ENCODE data around the gene TNFRSF4.

The TNFRSF4 gene

DNA sequence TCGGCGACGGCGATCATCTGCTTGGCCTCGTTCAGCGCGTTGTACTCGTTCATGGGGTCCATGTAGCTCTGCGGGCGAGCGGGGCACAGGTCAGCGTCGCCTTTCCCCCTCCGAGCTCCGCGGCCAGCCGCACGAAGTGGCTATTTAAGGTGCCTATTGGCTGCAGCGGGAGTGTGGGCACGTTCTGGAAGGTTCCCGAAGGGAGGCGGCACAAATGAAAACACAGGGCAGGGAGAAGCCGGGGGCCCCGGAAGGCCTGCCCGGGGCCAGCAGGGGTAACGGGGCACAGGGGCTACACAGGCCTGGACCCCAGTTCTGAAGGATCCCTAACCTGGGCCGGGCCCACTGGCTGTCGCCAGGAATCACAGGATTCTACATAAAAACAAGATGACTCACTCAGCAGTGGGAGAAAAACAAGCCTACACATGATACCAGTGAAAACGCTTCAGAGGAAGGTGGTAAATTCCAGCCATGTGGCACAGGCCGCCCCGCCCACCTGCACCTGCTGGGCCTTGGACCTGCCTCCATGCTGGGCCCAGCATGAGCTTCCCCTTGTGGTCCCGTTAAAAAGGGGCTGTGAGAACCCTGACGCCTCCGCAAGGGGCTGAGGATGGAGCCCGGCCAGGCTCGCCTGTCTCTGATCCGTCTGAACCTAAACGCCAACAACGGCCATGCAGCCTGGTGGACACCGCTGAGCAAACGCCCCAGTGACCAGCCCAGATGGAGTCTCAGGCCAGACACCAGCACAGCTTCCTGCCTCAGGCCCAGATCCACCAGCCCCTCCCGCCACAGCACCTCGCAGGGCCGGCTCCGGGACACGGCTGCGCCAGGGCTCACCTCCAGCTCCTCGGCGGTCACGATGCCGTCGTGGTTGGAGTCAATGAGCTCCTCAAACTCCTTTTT lies 3.9 kb upstream of the TNFRSF4 start:
- DNase-seq (ENCODE audit: low read depth, low spot score) = no peak

DNA sequence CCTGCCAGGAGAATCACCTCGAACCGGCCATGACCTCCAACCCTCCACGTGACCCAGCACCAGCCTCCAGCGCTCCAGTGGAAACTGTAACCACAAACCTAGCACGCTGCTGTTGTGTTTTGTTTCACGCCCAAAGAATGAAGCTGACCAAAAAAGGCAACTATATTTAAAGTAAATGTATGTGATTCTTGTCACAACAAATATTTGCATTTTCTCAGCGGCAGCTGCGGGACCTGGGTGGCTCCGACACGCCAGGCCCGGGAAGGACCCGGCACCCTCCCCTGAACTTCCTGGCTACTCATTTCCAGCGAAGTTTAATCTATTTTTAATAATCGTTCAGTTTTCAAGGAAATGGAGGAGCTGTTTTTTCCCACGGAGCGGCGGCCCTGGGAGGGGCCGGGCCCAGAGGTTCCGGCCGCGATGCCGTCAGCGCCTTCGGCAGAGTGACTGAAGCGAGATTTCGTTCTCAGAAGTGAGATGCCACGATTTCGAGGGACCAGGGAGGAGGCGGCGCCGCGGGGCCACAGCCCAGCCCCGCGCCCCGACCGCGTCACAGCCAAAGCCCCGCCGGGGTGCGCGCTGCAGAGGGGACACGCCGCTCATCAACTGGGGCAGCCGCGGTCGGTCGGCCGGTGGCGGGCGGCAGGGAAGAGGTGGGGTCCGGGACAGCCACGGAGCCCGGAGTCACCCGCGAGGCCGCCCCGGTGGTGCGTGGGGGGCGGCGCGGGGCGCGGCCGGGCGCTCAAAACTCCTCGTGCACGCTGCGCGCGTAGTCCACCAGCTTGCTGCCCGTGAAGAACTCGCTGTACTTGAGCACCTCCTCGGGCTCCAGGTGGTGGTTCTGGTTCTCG lies 3.0 kb upstream of the TNFRSF4 start:
- no peak for DNase-seq (ENCODE audit: low read depth, low spot score)

DNA sequence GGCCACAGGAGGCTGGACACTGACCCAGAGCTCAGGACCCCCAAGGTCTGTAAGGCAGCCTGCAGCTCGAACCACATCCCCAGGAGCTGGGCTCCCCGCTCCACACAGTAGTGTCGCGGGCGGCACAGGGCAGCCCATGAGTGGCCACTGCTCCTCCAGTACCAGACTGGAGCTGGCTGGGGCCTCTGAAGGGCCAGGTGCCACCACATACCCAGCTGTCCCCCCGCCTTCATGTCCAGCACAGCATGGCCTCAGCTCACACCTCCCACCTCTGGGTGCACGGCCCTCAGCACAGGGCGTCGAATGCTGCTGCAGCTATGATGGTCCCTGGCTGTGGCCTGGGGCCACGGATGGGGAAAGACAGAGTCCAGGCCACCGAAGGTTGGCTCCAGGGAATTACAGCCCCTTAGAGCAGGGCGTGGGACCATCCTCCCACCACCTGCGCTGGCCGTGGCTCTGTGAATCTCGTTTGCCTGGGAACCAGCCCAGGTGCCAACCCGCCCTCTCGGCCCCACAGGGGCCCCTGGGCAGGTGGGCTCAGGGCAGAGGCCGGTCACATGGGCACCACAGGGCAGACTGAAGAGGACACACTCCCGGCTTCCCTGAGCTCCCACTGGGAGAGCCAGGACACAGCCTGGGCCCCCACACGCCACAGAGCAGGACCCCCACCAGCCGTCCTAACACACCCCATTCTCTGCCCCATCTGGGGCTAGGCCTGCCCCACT lies 2.1 kb upstream of the TNFRSF4 start:
- no peak for DNase-seq (ENCODE audit: low read depth, low spot score)

DNA sequence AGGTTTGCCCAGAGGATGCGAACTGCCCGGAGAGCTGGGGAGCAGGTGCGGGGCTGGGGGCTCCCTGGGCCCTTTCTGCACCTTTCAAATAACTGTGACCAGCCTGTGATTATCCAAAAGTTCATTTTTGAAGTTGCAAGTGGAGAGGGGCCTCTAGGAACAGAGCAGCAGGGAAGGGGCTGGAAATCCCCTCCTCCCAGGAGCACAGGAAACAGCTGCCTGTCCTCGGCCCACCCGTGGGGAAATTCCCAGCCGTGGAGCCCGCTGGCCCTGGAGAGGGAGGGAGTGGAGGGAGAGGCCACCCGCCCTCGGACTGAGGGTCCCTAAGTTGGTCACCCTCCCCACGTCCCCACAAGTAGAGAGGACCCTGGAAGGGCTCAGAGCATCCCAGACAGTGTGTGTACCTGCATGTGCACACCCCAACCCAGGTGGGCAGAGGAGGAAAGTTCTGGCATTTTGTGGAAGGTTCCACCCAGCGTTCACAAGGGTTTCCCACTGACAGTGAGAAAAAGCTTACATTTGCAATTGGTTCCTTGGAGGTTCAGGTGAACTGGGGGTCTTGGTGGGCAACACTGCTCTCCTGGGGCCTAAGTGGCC lies 1.2 kb upstream of the TNFRSF4 start:
- no peak for DNase-seq (ENCODE audit: low read depth, low spot score)

DNA sequence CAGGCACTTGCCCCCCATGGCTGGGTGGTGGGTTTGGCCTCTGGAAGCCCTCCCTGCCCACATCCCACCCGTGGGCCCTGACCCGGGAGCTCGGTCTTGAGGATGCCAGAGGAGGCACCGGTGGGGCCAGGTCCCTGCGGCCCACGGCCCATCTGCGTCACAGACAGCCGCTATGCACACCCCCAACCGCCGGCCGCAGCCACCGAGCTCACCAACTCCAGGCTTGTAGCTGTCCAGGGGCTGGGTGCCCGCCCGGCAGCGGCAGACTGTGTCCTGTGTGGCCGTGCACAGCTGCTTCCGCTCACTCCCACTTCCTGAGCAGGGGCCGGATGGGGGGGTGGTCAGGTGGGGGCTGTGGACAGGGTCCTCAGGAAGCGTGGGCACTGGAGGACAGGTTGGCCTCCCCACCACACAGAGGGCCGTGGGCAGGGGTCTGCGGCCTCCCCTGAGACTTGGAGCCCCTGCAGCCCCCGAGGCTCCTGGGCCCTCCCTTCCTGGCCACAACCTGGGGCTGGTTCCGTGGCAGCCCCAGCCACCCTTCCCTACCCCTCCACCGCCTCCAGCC lies 1.1 kb downstream of the TNFRSF4 start:
- no peak for DNase-seq (ENCODE audit: low read depth, low spot score)

DNA sequence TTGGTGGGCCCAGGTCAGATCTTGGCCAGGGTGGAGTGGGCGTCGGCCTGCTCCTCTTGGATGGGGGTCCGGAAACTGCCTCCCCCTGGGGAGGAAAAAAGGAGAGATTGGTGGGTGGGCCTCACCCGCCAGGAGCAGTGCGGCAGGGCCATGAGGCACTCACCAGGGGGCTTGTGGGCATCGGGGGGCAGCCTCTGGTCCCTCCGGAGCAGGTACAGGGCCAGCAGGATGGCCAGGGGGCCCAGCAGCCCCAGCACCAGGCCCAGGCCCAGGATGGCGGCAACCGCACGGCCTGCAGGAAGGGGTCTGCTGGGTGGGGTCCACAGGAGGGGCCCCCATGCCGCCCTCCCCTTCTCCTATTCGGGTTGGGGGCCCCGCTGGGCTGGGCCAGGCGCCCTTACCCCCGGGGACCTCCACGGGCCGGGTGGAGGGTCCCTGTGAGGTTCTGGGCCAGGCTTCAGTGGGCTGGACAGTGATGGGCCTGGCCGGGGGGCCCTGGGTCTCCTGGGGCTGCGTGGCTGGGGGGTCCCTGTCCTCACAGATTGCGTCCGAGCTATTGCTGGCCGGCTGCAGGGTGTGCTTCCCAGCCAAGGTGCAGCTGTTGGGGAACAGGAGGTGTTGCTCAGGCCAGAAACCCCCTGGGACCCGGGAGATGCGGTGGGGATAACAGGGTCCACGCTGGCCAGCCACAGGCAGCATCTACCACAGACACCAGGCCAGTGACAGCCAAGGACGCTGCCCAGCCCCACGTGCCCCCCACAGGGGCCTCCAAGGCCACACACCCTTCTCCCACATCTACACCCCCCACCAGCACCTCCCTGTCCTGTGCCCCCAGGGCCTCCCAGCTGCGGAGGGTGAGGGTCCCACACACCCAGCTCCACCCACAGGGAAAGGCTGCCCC lies 2.2 kb downstream of the TNFRSF4 start:
- DNase-seq (ENCODE audit: low read depth, low spot score) = no peak

DNA sequence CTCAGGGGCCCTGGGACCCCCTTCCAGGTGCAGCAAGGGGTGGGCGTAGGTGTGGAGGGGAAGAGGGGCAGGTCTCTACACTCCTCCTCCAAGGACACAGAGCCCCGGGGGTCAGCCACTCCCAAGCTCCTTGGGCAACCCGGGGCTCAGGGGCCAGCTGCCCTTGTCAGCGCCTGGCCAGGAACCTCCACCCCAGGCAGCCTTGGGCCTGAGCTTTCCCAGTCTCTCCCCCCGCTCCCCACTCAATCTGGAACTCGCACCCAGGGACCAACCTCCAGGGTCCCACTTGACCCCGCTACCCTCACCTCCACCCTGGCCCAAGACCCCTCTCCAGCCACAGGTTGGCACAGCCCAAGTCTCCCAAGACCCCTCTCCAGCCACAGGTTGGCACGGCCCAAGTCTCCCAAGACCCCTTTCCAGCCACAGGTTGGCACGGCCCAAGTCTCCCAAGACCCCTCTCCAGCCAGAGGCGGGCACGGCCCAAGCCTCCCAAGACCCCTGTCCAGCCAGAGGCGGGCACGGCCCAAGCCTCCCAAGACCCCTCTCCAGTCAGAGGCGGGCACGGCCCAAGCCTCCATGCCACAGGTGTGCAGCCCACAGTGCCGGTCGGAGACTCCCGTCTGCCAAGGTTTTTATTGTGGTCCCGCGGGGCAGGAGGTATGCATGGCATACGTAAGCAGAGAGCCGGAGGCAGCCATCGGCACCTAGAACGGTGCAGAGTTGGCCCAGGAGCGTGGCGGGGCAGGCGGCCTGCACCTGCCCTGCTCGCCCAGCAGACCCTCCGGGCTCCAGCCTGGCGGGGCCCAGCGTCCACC lies 3.0 kb downstream of the TNFRSF4 start:
- DNase-seq (ENCODE audit: low read depth, low spot score) = no peak

DNA sequence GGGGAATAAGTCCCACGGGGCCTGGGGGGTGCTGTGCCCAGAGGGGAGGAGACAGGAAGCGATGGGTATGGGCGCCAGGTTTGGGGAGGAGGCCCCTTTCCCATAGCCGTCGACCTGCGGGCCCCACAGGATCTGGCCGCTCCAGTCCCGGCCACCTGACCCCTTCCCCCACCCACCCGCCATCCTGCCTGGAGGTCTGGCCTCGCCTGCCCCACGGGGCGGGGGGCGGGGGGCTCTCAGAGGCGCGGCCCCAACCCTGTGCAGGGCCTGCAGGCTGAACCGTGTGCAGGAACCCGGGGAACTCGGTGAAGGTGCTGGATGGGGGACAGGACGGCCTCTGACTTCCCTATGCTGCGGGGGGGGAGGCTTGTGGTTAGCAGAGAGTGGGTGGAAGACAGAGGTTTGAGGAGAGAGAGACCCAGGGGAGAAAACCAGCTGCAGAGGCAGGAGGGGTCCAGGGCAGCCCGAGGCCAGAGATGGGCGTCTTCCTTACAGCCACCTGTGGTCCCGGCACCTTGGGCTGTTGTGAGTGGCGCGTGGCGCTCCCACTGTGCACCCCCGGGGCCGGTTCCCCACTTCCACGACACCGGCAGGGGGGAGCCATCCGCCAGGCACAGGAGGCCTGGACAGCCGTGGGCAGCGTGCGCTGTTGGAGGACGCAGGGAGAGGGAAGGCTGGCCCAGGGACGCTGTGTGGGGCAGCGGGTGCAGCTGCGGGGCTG lies 5.1 kb downstream of the TNFRSF4 start:
- DNase-seq (ENCODE audit: low read depth, low spot score) = no peak

DNA sequence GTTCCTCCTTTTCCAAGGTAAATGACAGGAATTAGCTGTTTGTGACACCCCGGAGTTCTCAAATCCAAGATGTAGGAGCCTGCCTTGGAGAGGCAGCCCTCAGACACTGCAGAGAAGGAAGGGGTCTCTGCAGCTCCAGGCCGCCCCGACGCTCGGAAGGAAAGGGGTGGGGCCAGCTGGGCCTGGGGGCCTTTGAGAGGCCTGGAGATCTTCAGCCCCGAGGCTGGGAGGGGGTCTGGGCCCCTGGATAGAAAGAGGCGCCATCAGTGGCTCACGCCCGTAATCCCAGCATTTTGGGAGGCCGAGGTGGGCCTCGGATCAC lies 6.4 kb downstream of the TNFRSF4 start:
- DNase-seq (ENCODE audit: low read depth, low spot score) = no peak

DNA sequence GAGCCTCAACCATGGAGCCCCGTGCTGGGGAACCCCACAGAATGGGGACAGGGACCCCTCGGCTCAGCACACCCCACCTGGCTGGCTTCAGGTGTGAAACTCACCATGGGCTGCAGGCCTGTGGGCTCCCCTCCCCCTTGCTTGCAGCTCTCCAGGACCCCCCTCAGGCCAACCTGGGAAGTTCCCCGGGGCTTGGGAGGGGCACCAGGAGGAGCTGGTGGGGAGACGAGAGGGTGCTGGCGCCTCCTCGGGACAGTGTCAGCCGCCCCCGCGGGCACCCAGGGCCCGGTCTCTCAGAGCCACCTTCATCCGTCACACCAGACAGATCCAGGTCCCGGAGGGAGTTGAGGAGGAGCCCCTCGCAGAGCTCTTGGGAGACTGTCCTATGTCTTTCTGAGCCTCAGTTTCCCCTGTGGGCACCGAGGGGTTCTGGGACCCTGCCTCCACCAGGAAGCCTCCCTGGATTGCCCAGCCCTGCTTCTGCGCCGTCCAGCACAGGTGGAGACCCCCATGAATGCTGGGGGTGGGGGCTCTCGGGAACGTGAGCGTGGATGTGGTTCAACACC lies 6.9 kb downstream of the TNFRSF4 start:
- DNase-seq (ENCODE audit: low read depth, low spot score) = no peak

DNA sequence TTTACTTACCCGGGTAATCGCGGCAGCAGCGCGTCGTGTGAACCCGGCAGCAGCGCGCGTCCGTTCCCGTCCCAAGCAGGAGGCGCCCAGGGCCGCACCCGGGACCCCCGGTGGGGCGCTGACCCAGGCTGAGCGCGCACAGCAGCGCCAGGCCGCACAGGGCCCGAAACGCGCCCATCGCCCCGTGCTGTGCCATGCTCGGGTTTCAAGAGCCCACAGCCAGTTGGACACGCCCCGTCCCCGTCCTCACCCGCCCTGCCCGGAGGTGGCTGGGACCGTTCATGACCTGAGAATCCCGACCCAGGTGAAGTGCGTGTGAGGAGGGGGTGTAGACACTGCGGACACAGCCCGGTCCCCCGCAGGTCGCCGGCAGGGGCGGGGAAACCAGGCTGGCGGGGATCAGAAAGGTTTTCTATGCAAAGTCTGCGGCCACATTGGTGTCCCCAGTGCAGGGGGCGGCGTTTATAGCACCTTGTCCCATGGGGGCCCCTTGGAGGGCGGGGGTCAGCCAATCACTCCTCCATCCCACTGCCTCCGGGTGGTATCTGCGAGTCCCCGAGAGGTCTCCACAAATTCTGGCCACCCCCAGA lies 7.5 kb downstream of the TNFRSF4 start, which contains the start of gene TNFRSF18:
TNFRSF18 (minus strand) TSS at position 217 of the 590 bp plus-strand sequence; CDS start at position 196, 21 bp downstream.
- DNase-seq (ENCODE audit: low read depth, low spot score) = no peak

DNA sequence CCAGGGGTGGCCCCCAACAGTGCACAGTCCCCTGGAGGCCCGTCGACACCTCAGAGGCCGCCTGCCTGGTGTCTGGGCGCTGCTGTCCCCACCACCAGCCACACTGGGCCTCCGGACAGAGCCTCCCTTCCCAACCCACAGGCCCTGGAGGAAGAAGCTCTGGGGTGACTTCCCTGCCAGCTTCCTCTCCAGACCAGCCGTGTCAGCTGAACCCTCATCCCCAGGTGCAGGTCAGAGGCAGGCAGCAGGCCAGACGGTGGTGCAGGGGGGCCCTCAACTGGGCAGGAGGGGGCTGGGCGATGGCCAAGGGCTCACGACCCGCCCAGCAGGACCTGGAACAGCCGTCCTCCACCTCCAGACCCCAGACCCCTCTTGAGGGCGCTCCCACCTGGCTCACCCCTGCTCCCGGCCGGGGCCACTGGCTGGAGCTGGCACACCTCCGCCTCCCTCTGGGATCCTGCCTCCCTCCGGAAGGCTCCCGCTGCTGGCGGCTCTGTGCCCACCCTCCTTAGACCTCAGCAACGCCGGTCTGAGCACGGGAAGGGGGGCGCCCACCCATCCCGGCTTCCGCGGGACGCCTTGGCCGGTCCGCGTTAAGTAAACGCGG lies 8.1 kb downstream of the TNFRSF4 start:
- no peak for DNase-seq (ENCODE audit: low read depth, low spot score)

DNA sequence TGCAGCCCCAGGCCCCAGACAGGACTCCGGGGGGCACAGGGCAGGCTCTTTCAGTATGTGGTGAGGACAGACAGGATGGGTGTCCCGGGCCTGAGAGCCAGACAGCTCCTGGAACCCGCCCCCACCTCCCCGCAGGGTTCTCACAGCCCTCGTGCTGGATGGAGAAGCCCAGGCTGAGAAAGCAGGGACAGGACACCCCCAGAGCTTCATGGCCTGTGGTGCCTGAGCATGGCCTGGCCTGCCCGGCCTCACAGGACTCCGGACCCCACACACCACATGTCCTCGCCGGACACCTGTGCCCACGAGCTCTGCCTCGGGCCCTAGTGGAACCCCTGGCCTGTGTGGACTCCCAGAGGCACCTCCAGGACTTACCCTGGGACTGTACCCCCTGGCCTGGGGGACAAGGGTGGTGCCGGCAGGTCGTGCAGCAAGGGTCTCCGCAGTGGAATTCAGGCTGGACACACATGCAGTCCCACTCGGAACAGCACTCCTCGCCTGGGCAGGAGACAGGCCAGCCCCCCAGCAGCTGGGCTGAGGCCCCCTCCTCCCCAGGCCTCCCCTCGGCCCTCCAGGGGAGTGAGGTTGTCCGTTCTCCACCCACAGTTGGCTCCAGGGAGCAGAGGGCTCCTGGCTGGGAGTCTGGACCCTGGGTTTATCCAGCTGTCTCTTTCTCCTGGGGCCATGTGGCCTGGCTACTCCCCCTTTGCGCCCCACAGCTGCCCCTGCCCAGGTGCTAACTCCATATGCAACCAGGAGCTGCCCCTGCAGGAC lies 8.8 kb downstream of the TNFRSF4 start:
- no peak for DNase-seq (ENCODE audit: low read depth, low spot score)

DNA sequence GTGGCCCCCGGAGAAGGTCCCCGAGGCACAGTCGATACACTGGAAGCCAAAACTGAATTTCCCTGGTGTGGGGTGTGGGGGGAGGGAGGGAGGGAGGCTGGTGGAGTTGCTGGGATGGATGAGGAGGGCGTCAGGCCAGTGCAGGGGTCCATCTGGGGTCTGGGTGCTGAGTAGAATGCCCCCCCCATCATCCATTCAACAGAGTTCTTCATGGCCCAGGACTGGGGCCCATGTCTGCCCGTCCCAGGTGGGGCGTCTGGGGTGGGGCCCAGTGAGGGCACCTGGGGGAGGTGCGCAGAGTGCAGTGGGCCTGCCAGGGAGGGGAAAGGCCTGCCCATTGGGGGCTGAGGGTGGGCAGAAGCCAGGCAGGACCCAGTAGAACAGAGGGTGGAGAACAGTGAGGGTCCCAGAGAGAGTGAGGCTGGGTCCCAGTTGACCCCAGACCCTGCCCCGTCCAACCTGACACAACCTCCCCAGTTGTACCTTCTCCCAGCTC lies 9.5 kb downstream of the TNFRSF4 start:
- DNase-seq (ENCODE audit: low read depth, low spot score) = no peak

DNA sequence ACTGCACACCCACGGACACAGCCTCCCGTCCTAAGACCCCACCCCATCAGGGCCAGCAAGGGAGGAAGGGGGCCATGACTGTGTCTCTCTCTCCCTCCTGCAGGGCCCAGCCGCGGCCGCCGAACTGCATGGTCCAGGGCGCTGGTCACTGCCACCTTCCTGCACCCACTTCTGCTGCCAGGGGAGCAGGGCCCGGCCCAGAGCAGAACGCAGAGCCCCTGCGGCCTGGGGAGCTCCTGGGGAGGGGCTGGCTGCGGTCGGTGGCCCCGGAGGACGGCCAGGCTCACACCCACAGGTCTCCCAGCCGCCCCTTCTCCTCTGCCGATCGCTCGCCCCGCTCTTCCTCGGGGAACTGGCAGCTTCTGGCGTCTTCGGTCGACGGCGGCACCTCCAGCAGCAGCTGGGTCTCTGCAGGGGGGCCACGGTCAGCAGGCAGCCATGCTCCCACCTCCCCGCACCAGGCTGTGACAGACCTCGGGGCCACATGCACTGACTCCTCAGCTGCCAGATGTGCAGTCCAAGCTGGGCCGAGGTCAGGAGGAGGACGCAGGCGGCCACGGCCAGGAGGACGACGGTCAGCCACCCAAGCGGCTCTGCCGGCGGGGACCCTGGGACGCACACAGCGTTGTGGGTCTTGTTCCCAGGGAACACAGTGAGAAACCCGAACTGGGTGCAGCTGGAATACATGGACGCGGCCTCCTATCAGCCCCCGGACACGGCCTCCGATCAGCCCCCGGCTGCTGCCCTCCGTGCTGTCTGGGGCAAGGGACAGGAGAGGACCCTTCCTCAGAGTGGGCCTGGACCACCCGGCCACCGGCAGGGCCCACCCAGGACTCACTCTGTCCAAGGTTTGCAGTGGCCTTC lies 10.2 kb downstream of the TNFRSF4 start:
- DNase-seq (ENCODE audit: low read depth, low spot score) = no peak
